ENCODE results near the gene DHRS4L2. TPM values are rescaled to one million over a fixed set of nuclear protein-coding genes. Genes with fewer than 3 reads are reported as not detected.
"Not testable (repeated sequence)": the region's sequence is repeated elsewhere in the genome, so short reads cannot be mapped to it uniquely, and the experiment has no call there.

DHRS4L2 gene
- total and polyA plus RNA-seq, 2 donors from 2014 or later, result 20.7 to 463 TPM

DNA sequence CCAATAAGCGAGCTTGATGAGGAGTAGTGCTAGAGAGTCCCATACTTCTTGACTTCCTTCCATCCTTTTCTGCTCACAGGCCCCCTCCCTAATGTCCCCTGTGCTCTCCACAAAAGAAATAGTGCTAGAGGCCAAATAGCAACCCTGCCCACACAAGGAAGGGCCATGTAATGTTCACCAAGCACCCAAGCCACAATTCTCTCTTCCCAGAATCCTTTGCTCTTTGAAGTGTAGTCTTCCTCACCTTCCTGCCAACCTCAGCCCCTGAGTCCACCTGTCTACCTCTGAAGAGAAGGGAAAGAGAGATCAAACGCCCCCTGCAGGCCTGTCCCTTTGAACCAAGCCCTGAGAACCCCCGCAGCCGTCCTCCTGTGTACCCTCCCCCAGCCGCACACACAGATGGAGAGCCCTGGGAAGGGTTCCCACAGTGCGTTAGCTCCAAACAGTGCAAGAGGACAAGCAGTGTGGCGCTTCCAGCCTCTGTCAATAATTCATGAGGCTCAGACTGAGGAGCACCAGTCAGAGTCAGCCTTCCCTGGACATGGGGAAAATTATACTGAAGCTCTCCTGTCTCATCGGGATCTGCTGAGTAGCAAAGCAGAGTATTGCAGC, 37.0 kb upstream of the DHRS4L2 start:
- no peaks in the 10 kb centered on the region for H3K36me3 ChIP-seq (ENCODE audit: control insufficient read depth in 2 of 3, insufficient read depth in 3 of 3, low read length in 3 of 3)
- peak overlapping the region in 2 of 3 donors; percentile 55 to 96 for H3K4me3 ChIP-seq (ENCODE audit: low read length in 3 of 3)
- peaks cover 0 to 12% (median 4%) of the 10 kb centered on the region in 3 donors for H3K4me1 ChIP-seq (ENCODE audit: control insufficient read depth in 2 of 3, insufficient read depth in 2 of 3, low read depth in 1 of 3, low read length in 3 of 3)
- no peaks in the 10 kb centered on the region for H3K9me3 ChIP-seq (ENCODE audit: control insufficient read depth in 2 of 3, insufficient read depth in 1 of 3, low read length in 3 of 3)
- FAIRE-seq (no peak), DNase-seq (peak in 4 of 5 donors; percentile 53 to 83 (median 66))
- peak overlapping the region in 1 of 2 donors; percentile 33 for H3K27ac ChIP-seq (ENCODE audit: low read depth in 2 of 2, low read length in 2 of 2)
- intact Hi-C loops (cut with DNase I), result no loop called here
- H3K9ac ChIP-seq (ENCODE audit: low read length in 3 of 3), result no peak overlapping the region
- TF ChIP-seq, protein P1, sequence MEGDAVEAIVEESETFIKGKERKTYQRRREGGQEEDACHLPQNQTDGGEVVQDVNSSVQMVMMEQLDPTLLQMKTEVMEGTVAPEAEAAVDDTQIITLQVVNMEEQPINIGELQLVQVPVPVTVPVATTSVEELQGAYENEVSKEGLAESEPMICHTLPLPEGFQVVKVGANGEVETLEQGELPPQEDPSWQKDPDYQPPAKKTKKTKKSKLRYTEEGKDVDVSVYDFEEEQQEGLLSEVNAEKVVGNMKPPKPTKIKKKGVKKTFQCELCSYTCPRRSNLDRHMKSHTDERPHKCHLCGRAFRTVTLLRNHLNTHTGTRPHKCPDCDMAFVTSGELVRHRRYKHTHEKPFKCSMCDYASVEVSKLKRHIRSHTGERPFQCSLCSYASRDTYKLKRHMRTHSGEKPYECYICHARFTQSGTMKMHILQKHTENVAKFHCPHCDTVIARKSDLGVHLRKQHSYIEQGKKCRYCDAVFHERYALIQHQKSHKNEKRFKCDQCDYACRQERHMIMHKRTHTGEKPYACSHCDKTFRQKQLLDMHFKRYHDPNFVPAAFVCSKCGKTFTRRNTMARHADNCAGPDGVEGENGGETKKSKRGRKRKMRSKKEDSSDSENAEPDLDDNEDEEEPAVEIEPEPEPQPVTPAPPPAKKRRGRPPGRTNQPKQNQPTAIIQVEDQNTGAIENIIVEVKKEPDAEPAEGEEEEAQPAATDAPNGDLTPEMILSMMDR (IDR thresholded peaks at IDR 0.05; ENCODE audit: borderline replicate concordance, extremely low read depth, insufficient read depth), result no peak
- H3K27me3 ChIP-seq (ENCODE audit: control insufficient read depth, insufficient read depth, low read length), result no peaks in the 10 kb centered on the region

DNA sequence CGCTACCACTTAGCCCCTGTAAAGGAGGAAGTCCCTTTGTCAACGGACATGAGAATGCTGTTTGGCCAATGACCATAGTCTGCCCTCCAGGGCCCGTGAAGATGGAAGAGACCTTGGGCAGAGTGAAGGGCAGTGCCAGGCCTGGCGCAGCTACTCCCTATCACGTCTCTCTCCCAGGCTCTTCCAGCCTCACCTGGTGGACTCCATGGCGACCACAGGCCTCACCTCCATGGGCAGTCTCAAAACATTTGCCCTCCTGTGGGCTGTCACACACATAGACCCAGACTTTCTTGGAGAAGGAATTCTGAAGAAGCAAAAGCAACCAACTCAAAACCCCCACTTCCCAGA, 35.6 kb upstream of the DHRS4L2 start:
- intact Hi-C loops (cut with DNase I); H3K27me3 ChIP-seq (ENCODE audit: control insufficient read depth, insufficient read depth, low read length); DNase-seq; H3K36me3 ChIP-seq (ENCODE audit: control insufficient read depth in 2 of 3, insufficient read depth in 3 of 3, low read length in 3 of 3); FAIRE-seq; H3K9me3 ChIP-seq (ENCODE audit: control insufficient read depth in 2 of 3, insufficient read depth in 1 of 3, low read length in 3 of 3): not testable (repeated sequence)
- Histone ChIP-seq H3K27ac (ENCODE audit: low read depth in 2 of 2, low read length in 2 of 2) (peak overlapping the region; percentile 88 to 91), H3K9ac (ENCODE audit: low read length in 3 of 3) (peak overlapping the region; percentile 33 to 92 (median 43)), H3K4me3 (ENCODE audit: low read length in 3 of 3) (peak overlapping the region; percentile 83 to 96 (median 92)), H3K4me1 (ENCODE audit: control insufficient read depth in 2 of 3, insufficient read depth in 2 of 3, low read depth in 1 of 3, low read length in 3 of 3) (peaks cover 0 to 12% (median 4%) of the 10 kb centered on the region in 3 donors)

DNA sequence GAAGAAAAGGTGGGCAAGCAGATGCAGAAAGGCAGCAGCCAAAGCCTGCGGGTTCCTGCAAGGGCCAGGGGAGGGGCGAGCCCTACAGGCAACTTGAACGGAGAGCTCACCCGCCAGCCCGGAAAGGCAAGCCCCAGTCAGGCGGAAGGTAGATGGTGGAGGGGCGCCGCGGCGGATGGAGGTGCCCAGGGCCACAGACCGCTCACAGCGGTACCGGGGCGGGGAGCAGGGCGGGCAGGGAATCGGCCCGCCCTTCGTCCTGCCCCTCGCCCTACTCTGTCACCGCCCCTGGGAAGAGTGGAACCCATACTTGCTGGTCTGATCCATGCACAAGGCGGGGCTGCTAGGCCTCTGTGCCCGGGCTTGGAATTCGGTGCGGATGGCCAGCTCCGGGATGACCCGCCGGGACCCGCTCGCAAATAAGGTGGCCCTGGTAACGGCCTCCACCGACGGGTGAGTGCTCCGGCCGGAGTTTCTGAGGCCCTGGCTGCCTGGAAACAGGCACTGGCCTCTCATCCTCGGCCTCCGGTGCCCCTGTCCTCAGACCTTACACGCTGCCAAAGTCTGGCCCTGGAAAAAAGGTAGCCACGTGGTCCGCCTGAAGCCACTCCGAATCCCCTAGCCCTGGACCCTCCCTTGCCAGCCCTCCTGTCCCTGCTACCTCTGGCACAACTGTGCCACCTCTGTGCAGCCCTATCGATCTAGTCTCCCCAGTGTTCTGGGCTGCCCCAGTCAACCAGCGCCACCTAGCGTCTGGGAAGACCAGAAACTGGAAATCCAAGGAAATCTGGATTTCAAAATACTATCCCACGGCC, 35.1 kb upstream of the DHRS4L2 start, which contains the start of gene DHRS4:
TSS of gene DHRS4 (plus strand) at position 307 of the 815 bp plus-strand sequence. CDS start at position 326, 19 bp downstream.
- peak within 1 kb of the TSS; percentile 57 to 92 (median 86) for H3K9ac ChIP-seq (ENCODE audit: low read length in 3 of 3)

DNA sequence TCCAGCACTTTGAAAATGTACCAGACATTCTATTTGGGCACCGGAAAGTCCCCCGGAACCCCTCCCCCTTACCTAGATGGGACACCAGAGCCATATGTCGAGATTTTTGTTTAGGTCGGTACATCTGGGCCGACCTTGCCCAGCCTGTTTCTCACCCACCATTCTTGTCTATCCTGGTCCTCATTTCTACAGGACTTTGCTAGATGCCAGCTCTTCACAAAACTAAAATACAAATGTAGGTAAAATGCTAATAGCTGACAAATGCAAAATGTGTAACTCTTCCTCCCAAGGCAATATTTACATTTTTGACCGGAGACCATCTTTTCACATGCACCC, 34.5 kb upstream of the DHRS4L2 start:
- DNase-seq; H3K27me3 ChIP-seq (ENCODE audit: control insufficient read depth, insufficient read depth, low read length); intact Hi-C loops (cut with DNase I); FAIRE-seq; H3K9me3 ChIP-seq (ENCODE audit: control insufficient read depth in 2 of 3, insufficient read depth in 1 of 3, low read length in 3 of 3); H3K36me3 ChIP-seq (ENCODE audit: control insufficient read depth in 2 of 3, insufficient read depth in 3 of 3, low read length in 3 of 3): not testable (repeated sequence)
- H3K9ac ChIP-seq (ENCODE audit: low read length in 3 of 3), result peak overlapping the region; percentile 57 to 92 (median 86)
- H3K4me1 ChIP-seq (ENCODE audit: control insufficient read depth in 2 of 3, insufficient read depth in 2 of 3, low read depth in 1 of 3, low read length in 3 of 3), result peaks cover 0 to 12% (median 4%) of the 10 kb centered on the region in 3 donors
- peak overlapping the region; percentile 88 to 91 for H3K27ac ChIP-seq (ENCODE audit: low read depth in 2 of 2, low read length in 2 of 2)
- H3K4me3 ChIP-seq (ENCODE audit: low read length in 3 of 3), result peak overlapping the region; percentile 83 to 96 (median 92)

More for the DNA sequence above, 35.1 kb upstream of the DHRS4L2 start, which contains the start of gene DHRS4:
- Histone ChIP-seq H3K9me3 (ENCODE audit: control insufficient read depth in 2 of 3, insufficient read depth in 1 of 3, low read length in 3 of 3) (no peaks in the 10 kb centered on the region), H3K4me3 (ENCODE audit: low read length in 3 of 3) (peak within 1 kb of the TSS; percentile 83 to 96 (median 92)), H3K27me3 (ENCODE audit: control insufficient read depth, insufficient read depth, low read length) (no peaks in the 10 kb centered on the region), H3K36me3 (ENCODE audit: control insufficient read depth in 2 of 3, insufficient read depth in 3 of 3, low read length in 3 of 3) (no peaks in the 10 kb centered on the region), H3K4me1 (ENCODE audit: control insufficient read depth in 2 of 3, insufficient read depth in 2 of 3, low read depth in 1 of 3, low read length in 3 of 3) (peaks cover 0 to 12% (median 4%) of the 10 kb centered on the region in 3 donors), H3K27ac (ENCODE audit: low read depth in 2 of 2, low read length in 2 of 2) (peak within 1 kb of the TSS; percentile 88 to 91)
- DNase-seq, result peak; percentile 86 to 94 (median 92)
- intact Hi-C loops (cut with DNase I), result no loop called here
- FAIRE-seq, result no peak
- TF ChIP-seq, protein P1 (IDR thresholded peaks at IDR 0.05; ENCODE audit: borderline replicate concordance, extremely low read depth, insufficient read depth), result peak; percentile 79

DNA sequence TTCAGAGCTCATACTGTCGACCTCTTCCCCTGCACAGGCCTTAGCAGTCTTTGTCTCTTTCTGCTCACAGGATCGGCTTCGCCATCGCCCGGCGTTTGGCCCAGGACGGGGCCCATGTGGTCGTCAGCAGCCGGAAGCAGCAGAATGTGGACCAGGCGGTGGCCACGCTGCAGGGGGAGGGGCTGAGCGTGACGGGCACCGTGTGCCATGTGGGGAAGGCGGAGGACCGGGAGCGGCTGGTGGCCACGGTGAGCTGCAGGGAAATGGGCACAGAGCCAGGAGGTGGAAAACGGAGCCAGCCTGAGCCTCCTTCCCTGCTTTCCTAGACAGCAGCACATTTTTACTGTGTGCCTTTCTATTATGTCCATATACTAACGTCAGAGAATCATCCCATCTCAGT, 33.8 kb upstream of the DHRS4L2 start:
- H3K36me3 ChIP-seq (ENCODE audit: control insufficient read depth in 2 of 3, insufficient read depth in 3 of 3, low read length in 3 of 3); intact Hi-C loops (cut with DNase I); H3K27ac ChIP-seq (ENCODE audit: low read depth in 2 of 2, low read length in 2 of 2); H3K27me3 ChIP-seq (ENCODE audit: control insufficient read depth, insufficient read depth, low read length); FAIRE-seq; H3K9me3 ChIP-seq (ENCODE audit: control insufficient read depth in 2 of 3, insufficient read depth in 1 of 3, low read length in 3 of 3): not testable (repeated sequence)
- peak overlapping the region in 1 of 3 donors; percentile 92 for H3K9ac ChIP-seq (ENCODE audit: low read length in 3 of 3)
- DNase-seq, result peak in 1 of 5 donors; percentile 72
- H3K4me1 ChIP-seq (ENCODE audit: control insufficient read depth in 2 of 3, insufficient read depth in 2 of 3, low read depth in 1 of 3, low read length in 3 of 3), result peaks cover 0 to 12% (median 4%) of the 10 kb centered on the region in 3 donors
- H3K4me3 ChIP-seq (ENCODE audit: low read length in 3 of 3), result peak overlapping the region in 1 of 3 donors; percentile 96

DNA sequence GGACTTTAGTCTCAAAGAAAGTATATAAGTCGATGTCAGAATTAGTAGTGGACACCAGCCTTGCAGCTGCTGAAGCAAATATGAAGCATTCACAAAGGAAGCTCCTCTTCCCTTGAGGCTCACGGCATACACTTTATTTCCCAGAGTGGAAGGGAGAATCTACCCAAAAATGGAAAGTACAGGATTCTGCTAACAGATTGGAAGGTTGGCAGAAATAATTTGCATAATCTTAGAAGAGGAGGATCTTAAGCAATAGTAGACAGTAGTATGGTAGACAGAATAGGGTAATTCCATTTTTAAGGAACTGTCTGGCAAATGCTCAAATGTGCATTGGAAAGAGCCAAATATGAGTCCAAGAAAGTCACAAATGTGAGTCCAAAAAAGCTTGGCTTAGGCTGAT, 32.9 kb upstream of the DHRS4L2 start:
- FAIRE-seq; H3K27ac ChIP-seq (ENCODE audit: low read depth in 2 of 2, low read length in 2 of 2); H3K9ac ChIP-seq (ENCODE audit: low read length in 3 of 3); intact Hi-C loops (cut with DNase I); DNase-seq; H3K27me3 ChIP-seq (ENCODE audit: control insufficient read depth, insufficient read depth, low read length); H3K36me3 ChIP-seq (ENCODE audit: control insufficient read depth in 2 of 3, insufficient read depth in 3 of 3, low read length in 3 of 3); H3K4me3 ChIP-seq (ENCODE audit: low read length in 3 of 3); H3K9me3 ChIP-seq (ENCODE audit: control insufficient read depth in 2 of 3, insufficient read depth in 1 of 3, low read length in 3 of 3): not testable (repeated sequence)
- peaks cover 0 to 12% (median 4%) of the 10 kb centered on the region in 3 donors for H3K4me1 ChIP-seq (ENCODE audit: control insufficient read depth in 2 of 3, insufficient read depth in 2 of 3, low read depth in 1 of 3, low read length in 3 of 3)
